Measurements from ENCODE around the gene PLP2.

DNA sequence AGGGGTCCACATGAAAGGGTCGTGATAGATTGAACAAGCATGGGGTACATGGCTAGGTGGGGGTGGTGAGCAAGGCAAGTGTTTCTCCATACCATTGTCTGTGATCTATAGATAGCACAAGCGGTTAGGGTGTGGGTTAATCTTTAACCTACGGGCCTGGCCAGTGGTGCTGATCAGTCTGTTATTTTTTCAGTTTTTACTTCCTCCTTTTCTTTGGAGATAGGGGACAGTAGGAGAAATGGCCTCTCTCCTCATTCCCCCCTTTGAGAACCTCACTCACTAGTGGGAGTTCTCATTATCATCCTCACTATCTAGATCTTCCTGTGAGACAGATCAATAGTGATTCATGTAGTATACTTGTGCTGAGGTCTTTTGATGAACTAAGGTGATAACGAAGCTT is 32.0 kb upstream of the PLP2 start:
- TF ChIP-seq, protein P1, sequence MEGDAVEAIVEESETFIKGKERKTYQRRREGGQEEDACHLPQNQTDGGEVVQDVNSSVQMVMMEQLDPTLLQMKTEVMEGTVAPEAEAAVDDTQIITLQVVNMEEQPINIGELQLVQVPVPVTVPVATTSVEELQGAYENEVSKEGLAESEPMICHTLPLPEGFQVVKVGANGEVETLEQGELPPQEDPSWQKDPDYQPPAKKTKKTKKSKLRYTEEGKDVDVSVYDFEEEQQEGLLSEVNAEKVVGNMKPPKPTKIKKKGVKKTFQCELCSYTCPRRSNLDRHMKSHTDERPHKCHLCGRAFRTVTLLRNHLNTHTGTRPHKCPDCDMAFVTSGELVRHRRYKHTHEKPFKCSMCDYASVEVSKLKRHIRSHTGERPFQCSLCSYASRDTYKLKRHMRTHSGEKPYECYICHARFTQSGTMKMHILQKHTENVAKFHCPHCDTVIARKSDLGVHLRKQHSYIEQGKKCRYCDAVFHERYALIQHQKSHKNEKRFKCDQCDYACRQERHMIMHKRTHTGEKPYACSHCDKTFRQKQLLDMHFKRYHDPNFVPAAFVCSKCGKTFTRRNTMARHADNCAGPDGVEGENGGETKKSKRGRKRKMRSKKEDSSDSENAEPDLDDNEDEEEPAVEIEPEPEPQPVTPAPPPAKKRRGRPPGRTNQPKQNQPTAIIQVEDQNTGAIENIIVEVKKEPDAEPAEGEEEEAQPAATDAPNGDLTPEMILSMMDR (conservative IDR thresholded peaks at IDR 0.05; ENCODE audit: low read depth, low read length): no peak
- TF ChIP-seq RFX5 (IDR thresholded peaks at IDR 0.05; ENCODE audit: low read depth, low read length) (no peak), POLR2A (IDR thresholded peaks at IDR 0.05; ENCODE audit: low read depth, low read length) (no peak), CHD1 (IDR thresholded peaks at IDR 0.05; ENCODE audit: low read depth, low read length) (no peak), RCOR1 (IDR thresholded peaks at IDR 0.05; ENCODE audit: insufficient replicate concordance, low read length) (no peak), RAD21 (IDR thresholded peaks at IDR 0.05; ENCODE audit: low read length) (no peak), FOS (IDR thresholded peaks at IDR 0.05; ENCODE audit: low read depth, low read length) (no peak), CEBPB (IDR thresholded peaks at IDR 0.05; ENCODE audit: low read depth, low read length) (no peak), MXI1 (IDR thresholded peaks at IDR 0.05; ENCODE audit: borderline replicate concordance, low read depth, low read length) (no peak), MAFK (IDR thresholded peaks at IDR 0.05; ENCODE audit: low read depth, low read length) (no peak)
- TF ChIP-seq, protein P2, sequence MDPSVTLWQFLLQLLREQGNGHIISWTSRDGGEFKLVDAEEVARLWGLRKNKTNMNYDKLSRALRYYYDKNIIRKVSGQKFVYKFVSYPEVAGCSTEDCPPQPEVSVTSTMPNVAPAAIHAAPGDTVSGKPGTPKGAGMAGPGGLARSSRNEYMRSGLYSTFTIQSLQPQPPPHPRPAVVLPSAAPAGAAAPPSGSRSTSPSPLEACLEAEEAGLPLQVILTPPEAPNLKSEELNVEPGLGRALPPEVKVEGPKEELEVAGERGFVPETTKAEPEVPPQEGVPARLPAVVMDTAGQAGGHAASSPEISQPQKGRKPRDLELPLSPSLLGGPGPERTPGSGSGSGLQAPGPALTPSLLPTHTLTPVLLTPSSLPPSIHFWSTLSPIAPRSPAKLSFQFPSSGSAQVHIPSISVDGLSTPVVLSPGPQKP (IDR thresholded peaks at IDR 0.05; ENCODE audit: borderline replicate concordance, low read depth, low read length): no peak

All from IMR-90 (cell line).